B cell (primary cell): Measurements from ENCODE around the gene STK11. TPM values are rescaled to one million over a fixed set of nuclear protein-coding genes. Genes with fewer than 3 reads are reported as not detected.

Source experiments
- ATAC-seq: fragments of 200-7000 bp; cut with Tn5 transposase; one replicate; pipeline ENCODE4 v1.10.0; 2021; ENCODE audit warnings: low read depth, mild to moderate bottlenecking, moderate number of reproducible peaks, moderate library complexity
- CTCF ChIA-PET: fragments of 350-600 bp; sonication (Branson Sonifier 250); formaldehyde crosslinking; loops from one replicate; lab custom pipeline; 2021; ENCODE audit warnings: antibody characterized with exemption, inconsistent platforms; lab: Charles Lee
- POLR2A ChIA-PET: fragments of 350-600 bp; sonication (Branson Sonifier 250); formaldehyde crosslinking; loops from one replicate; lab custom pipeline; 2021; ENCODE audit warnings: antibody characterized with exemption; lab: Charles Lee
- DNase-seq: peaks from one replicate; pipeline ENCODE4 v3.0.0; 2013
- H2AFZ ChIP-seq: 2 replicates; pipeline ENCODE4 v1.6.1; 2012; ENCODE audit warnings: mild to moderate bottlenecking, low read depth, low read length; ENCODE audit not compliant: insufficient read depth, poor library complexity, severe bottlenecking
- H3K27ac ChIP-seq, 2 donors: 1 replicate in 1 of 2; 2 replicates in 1 of 2; pipeline ENCODE4 v1.5.1; 2012 to 2013; ENCODE audit warnings: low read length in 2 of 2, mild to moderate bottlenecking in 2 of 2, moderate library complexity in 1 of 2
- H3K27me3 ChIP-seq, 4 experiments: fragments of 200-600 bp in 1 of 4; sonication (generic) in 1 of 4; replicated peaks in 1 of 4; 1 replicate in 2 of 4; 2 replicates in 2 of 4; pipeline versions ENCODE4 v1.6.1 to v1.7.0; 2013 to 2016; ENCODE audit warnings: low read length in 3 of 4, mild to moderate bottlenecking in 2 of 4, mixed read lengths in 1 of 4, moderate library complexity in 1 of 4; ENCODE audit not compliant: insufficient read depth in 4 of 4, control insufficient read depth in 3 of 4; ENCODE audit errors: control extremely low read depth in 1 of 4
- H3K36me3 ChIP-seq, 2 experiments: replicated peaks in 1 of 2; 1 replicate in 1 of 2; 2 replicates in 1 of 2; pipeline versions ENCODE4 v1.6.1 to v1.7.1; 2013; ENCODE audit warnings: low read length in 1 of 2; ENCODE audit not compliant: insufficient read depth in 2 of 2, control insufficient read depth in 1 of 2; ENCODE audit errors: control extremely low read depth in 1 of 2, extremely low read depth in 1 of 2
- H3K4me1 ChIP-seq, 2 donors: fragments of 200-600 bp in 1 of 2; sonication (generic) in 1 of 2; 1 replicate in 1 of 2; 2 replicates in 1 of 2; pipeline versions ENCODE4 v1.5.1 to v1.6.1; 2013 to 2017; ENCODE audit warnings: low read length in 2 of 2; ENCODE audit not compliant: control insufficient read depth in 2 of 2, insufficient read depth in 2 of 2
- H3K4me2 ChIP-seq: replicated peaks from 2 replicates; pipeline ENCODE3; 2012; ENCODE audit warnings: mild to moderate bottlenecking, low read depth, low read length; ENCODE audit not compliant: poor library complexity, severe bottlenecking
- H3K4me3 ChIP-seq, 5 experiments: fragments of 200-600 bp in 1 of 5; sonication (generic) in 1 of 5; 1 replicate in 3 of 5; 2 replicates in 2 of 5; pipeline versions ENCODE4 v1.5.1 to v1.7.0; 2011 to 2016; ENCODE audit warnings: low read length in 4 of 5, mild to moderate bottlenecking in 4 of 5, low read depth in 2 of 5, control low read depth in 1 of 5, moderate library complexity in 1 of 5; ENCODE audit not compliant: insufficient read depth in 1 of 5; ENCODE audit errors: control extremely low read depth in 1 of 5, extremely low read depth in 1 of 5
- H3K79me2 ChIP-seq: fragments of 200-600 bp; sonication (generic); one replicate; pipeline ENCODE4 v1.6.0; 2016; ENCODE audit warnings: low read length; ENCODE audit not compliant: control insufficient read depth, insufficient read depth
- H3K9ac ChIP-seq: fragments of 200-600 bp; sonication (generic); 2 replicates; pipeline ENCODE4 v1.6.1; 2017; ENCODE audit warnings: mild to moderate bottlenecking, low read length, moderate library complexity
- H3K9me3 ChIP-seq, 3 donors: one replicate each; pipeline versions ENCODE4 v1.6.1 to v1.7.1; 2013; ENCODE audit warnings: low read length in 2 of 3; ENCODE audit not compliant: control insufficient read depth in 2 of 3, insufficient read depth in 1 of 3; ENCODE audit errors: control extremely low read depth in 1 of 3
- H4K20me1 ChIP-seq: 2 replicates; pipeline ENCODE4 v1.6.0; 2012; ENCODE audit warnings: mild to moderate bottlenecking, low read length; ENCODE audit not compliant: insufficient read depth, control insufficient read depth, poor library complexity, severe bottlenecking
- H3K27ac Mint-ChIP-seq: one replicate; pipeline ENCODE4 v1.8.0; 2021; ENCODE audit warnings: mixed read lengths
- H3K27me3 Mint-ChIP-seq: one replicate; pipeline ENCODE4 v1.8.0; 2021; ENCODE audit warnings: mixed read lengths
- H3K4me1 Mint-ChIP-seq: one replicate; pipeline ENCODE4 v1.8.0; 2021; ENCODE audit warnings: mixed read lengths
- H3K4me3 Mint-ChIP-seq: one replicate; pipeline ENCODE4 v1.8.0; 2021; ENCODE audit warnings: mixed read lengths
- H3K9me3 Mint-ChIP-seq: one replicate; pipeline ENCODE4 v1.8.0; 2022; ENCODE audit warnings: mixed read lengths; ENCODE audit not compliant: insufficient read depth
- EZH2 ChIP-seq: IDR thresholded peaks from 2 replicates; pipeline ENCODE4 v1.6.1; 2012; ENCODE audit warnings: borderline replicate concordance, low read depth, mild to moderate bottlenecking, moderate library complexity, low read length; ENCODE audit not compliant: insufficient read depth, poor library complexity, severe bottlenecking
- WGBS: methylation state at CpG from one replicate; pipeline ENCODE4 v1.1.5; 2013; ENCODE audit warnings: missing lambda C conversion rate; ENCODE audit not compliant: insufficient coverage; 5-methylcytosine and 5-hydroxymethylcytosine counted together
- intact Hi-C: fragments of 100-400 bp; cut with micrococcal nuclease; formaldehyde crosslinking; loops from one replicate; pipeline ENCODE4 v1.10.0; 2022
- polyA plus RNA-seq: library from polyadenylated mRNA; depleted of rRNA; stranded (reverse); fragments of >200 nt; gene quantifications from 2 replicates; pipeline ENCODE4 v1.2.3, GENCODE V29; 2012
- total RNA-seq, 2 donors: library from RNA; stranded (reverse); fragments of 120-200 nt in 1 of 2; gene quantifications; 1 replicate in 1 of 2; 2 replicates in 1 of 2; pipeline versions ENCODE4 v1.2.3 to v1.2.4, GENCODE V29; 2013 to 2022
- TF ChIP-seq, protein P1 (sequence below): fragments of 200-600 bp; IDR thresholded peaks from one replicate; pipeline ENCODE4 v1.8.0; 2022; ENCODE audit warnings: antibody characterized with exemption, mild to moderate bottlenecking

STK11 gene
- total and polyA plus RNA-seq, 2 donors (not counting 1 experiment from before 2014, with no cell fraction given), result 87.9 to 89.9 TPM

DNA sequence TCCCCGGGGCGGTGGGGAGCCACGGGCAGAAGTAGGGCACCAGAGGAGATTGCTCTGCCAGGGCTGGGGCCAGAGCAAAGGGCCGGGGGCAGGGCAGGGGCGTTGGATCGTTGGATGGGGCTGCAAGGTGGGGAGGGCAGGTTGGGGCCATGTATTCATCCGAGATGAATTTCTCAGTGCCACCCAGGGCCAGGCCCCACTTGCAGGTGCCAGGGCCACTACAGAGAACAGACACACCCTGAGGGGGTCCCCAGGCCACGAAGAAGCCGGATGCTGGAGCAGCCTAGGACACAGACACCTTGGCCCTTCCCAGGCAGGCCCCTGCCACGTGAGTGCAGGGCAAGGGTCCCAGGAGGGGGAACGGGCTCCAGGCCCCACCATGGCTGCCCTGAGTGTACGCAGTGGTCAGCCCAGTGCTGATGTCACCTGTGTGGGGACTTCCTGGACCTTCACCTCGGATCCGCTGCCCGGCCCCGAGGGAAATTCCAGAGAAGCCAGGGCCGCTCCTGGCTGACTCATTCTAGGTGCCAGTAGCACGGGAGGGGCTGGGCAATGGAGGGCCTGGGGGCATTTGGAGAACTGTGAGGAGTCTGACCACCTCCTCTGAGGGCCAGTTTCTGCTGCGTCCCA, 21.9 kb upstream of the STK11 start:
- H3K9me3 Mint-ChIP-seq, result no peaks in the 10 kb centered on the region
- ATAC-seq (no peak), DNase-seq (no peak)
- TF ChIP-seq, protein P1, sequence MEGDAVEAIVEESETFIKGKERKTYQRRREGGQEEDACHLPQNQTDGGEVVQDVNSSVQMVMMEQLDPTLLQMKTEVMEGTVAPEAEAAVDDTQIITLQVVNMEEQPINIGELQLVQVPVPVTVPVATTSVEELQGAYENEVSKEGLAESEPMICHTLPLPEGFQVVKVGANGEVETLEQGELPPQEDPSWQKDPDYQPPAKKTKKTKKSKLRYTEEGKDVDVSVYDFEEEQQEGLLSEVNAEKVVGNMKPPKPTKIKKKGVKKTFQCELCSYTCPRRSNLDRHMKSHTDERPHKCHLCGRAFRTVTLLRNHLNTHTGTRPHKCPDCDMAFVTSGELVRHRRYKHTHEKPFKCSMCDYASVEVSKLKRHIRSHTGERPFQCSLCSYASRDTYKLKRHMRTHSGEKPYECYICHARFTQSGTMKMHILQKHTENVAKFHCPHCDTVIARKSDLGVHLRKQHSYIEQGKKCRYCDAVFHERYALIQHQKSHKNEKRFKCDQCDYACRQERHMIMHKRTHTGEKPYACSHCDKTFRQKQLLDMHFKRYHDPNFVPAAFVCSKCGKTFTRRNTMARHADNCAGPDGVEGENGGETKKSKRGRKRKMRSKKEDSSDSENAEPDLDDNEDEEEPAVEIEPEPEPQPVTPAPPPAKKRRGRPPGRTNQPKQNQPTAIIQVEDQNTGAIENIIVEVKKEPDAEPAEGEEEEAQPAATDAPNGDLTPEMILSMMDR, result no peak
- no peak for TF ChIP-seq EZH2
- H3K4me1 ChIP-seq, result peaks cover 10 to 11% of the 10 kb centered on the region in 2 donors
- H3K4me1 Mint-ChIP-seq, result peaks cover 10% of the 10 kb centered on the region
- 71% methylated on average over 19 of the region's 19 CpGs for whole genome bisulfite sequencing
- no peaks in the 10 kb centered on the region for H3K9me3 ChIP-seq
- intact Hi-C loops, result no loop called here
- no peaks in the 10 kb centered on the region for H3K36me3 ChIP-seq
- no peaks in the 10 kb centered on the region for H3K79me2 ChIP-seq
- no peak overlapping the region for H3K4me3 ChIP-seq
- no peak overlapping the region for H3K27ac Mint-ChIP-seq
- H3K4me2 ChIP-seq, result no peak overlapping the region
- no peak overlapping the region for H2AFZ ChIP-seq
- H3K4me3 Mint-ChIP-seq, result no peak overlapping the region
- H3K27ac ChIP-seq, result no peak overlapping the region
- H3K27me3 ChIP-seq, result no peaks in the 10 kb centered on the region
- H3K9ac ChIP-seq, result no peak overlapping the region
- H3K27me3 Mint-ChIP-seq, result no peaks in the 10 kb centered on the region
- no peaks in the 10 kb centered on the region for H4K20me1 ChIP-seq
- CTCF ChIA-PET, result no interaction called here
- POLR2A ChIA-PET, result interaction anchor here (0.7 kb wide), 2 partner anchors 149 to 504 kb away, joined by 3 to 4 read pairs; no protein-coding TSS in a partner anchor

DNA sequence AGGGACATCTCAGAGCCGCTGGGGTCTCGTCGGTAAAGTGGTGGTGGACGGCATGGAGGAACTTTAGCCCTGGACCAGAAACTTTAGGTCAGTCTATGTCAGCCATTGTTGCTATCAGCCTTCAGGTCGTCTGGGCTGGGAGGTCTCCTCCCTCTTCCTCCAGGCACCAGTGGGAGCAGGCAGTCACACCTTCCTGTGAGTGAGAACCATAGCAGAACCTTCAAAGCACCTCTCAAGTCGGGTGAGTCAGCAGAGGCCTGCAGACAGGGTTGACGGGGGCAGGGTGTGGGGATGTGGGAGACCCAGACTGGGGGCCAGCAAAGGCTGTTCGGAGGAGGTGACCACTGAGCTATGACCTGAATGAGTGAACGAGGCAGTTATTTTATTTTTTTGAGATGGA, 16.2 kb upstream of the STK11 start:
- no peaks in the 10 kb centered on the region for H3K4me1 Mint-ChIP-seq
- H3K9ac ChIP-seq, result no peak overlapping the region
- no peak for DNase-seq

More for the DNA sequence above, 16.2 kb upstream of the STK11 start:
- Histone ChIP-seq H3K79me2 (no peaks in the 10 kb centered on the region), H2AFZ (no peak overlapping the region), H3K4me2 (no peak overlapping the region), H4K20me1 (no peaks in the 10 kb centered on the region), H3K36me3 (no peaks in the 10 kb centered on the region), H3K27me3 (no peaks in the 10 kb centered on the region), H3K4me1 (no peaks in the 10 kb centered on the region), H3K4me3 (no peak overlapping the region), H3K27ac (no peak overlapping the region), H3K9me3 (no peaks in the 10 kb centered on the region)
- 73% methylated on average over 9 of the region's 9 CpGs for WGBS
- POLR2A ChIA-PET, result no interaction called here
- no peak for ATAC-seq
- Mint-ChIP-seq H3K27ac (no peak overlapping the region), H3K9me3 (no peaks in the 10 kb centered on the region), H3K4me3 (no peak overlapping the region), H3K27me3 (no peaks in the 10 kb centered on the region)
- intact Hi-C loops, result no loop called here
- TF ChIP-seq, protein P1, result no peak
- TF ChIP-seq EZH2, result no peak
- CTCF ChIA-PET, result no interaction called here
